ENCODE data around the gene NRXN2.

DNA sequence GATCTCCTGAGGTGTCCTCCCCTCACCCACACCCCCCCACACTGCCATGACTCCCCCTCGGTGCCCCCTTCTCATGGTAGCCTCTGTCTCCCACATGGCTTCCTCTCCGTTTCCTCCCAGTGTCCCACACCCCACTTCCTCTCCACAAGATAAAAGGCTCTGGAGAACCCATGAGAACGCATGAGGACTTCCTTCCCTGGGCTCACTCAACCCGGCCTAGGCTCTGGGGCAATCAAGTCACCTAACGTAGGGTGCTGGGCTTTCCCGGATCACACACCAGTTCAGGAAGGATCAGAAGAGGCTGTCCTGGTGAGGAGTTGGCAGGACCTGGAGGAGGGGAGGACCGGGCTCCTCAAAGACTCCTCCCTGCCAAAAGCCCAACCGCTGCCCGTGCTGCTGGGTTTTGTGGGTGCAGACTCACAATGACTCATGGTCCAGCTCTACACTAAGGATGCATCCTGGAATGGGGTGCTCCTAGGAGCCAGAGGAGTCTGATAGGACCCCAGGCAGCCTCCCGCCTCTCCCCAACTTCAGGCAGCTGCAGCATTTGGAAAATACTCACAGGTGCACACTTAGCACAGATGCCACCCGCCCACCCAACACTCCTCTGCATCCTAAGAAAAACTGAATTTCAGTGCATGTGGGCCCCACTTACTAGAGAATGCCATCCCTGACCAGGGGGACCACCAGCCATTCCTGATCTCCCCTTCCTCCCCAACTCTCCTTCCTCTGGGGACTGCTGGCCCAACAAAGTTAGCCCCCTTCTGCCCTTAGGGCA is 110.9 kb downstream of the NRXN2 start:
- TF ChIP-seq, protein P1, sequence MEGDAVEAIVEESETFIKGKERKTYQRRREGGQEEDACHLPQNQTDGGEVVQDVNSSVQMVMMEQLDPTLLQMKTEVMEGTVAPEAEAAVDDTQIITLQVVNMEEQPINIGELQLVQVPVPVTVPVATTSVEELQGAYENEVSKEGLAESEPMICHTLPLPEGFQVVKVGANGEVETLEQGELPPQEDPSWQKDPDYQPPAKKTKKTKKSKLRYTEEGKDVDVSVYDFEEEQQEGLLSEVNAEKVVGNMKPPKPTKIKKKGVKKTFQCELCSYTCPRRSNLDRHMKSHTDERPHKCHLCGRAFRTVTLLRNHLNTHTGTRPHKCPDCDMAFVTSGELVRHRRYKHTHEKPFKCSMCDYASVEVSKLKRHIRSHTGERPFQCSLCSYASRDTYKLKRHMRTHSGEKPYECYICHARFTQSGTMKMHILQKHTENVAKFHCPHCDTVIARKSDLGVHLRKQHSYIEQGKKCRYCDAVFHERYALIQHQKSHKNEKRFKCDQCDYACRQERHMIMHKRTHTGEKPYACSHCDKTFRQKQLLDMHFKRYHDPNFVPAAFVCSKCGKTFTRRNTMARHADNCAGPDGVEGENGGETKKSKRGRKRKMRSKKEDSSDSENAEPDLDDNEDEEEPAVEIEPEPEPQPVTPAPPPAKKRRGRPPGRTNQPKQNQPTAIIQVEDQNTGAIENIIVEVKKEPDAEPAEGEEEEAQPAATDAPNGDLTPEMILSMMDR (IDR thresholded peaks at IDR 0.05; ENCODE audit: low read depth, low read length, poor library complexity, severe bottlenecking): no peak
- no peak for TF ChIP-seq EZH2phosphoT487 (IDR thresholded peaks at IDR 0.05; ENCODE audit: borderline replicate concordance, low read length)
